Fibroblast of lung (primary cell): ENCODE results near the gene KIF1B.

Experiments
- CTCF ChIP-seq, 2 donors: IDR thresholded peaks in 1 of 2; conservative IDR thresholded peaks in 1 of 2; 1 replicate in 1 of 2; 2 replicates in 1 of 2; pipeline ENCODE4 v1.5.1; 2011 to 2012; ENCODE audit warnings: low read length in 2 of 2, control low read depth in 1 of 2, inconsistent platforms in 1 of 2, low read depth in 1 of 2, mild to moderate bottlenecking in 1 of 2
- EZH2 ChIP-seq: IDR thresholded peaks from 2 replicates; pipeline ENCODE4 v1.5.1; 2012; ENCODE audit warnings: low read length, control low read depth, mild to moderate bottlenecking; ENCODE audit errors: missing control alignments

DNA sequence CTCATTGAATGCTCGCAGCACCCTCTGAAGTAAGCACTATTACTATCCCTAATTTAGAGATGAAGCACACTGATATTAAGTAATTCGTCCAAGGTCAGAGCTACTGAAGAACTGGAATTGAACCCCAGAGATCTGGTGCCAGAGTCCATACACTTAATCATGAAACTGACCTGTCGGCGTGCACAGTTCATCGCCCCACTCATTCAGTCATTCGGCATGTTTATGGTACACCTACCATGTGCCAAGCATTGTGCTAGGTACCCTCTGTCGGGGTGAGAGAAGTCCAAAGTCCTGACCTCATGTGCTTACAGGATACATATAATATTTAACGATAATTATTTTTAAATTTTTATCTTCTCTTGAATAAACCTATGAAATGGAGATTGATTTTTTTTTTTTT is 214.3 kb downstream of the KIF1B start:
- TF ChIP-seq EZH2 (no peak), CTCF (conservative IDR thresholded peaks at IDR 0.05 in 1 of 2, IDR thresholded peaks at IDR 0.05 in 1 of 2; ENCODE audit: low read depth in 1 of 2, low read length in 2 of 2) (no peak)
